Tibial nerve (tissue), 4 donors: ENCODE results near the gene AGXT2.

Experiments
- CTCF ChIP-seq, 5 experiments: fragments of 200-600 bp in 3 of 5; fragments of 450-650 bp in 2 of 5; sonication (generic) in 3 of 5; IDR thresholded peaks; one replicate each; pipeline ENCODE4 v1.5.1; 2016 to 2019; ENCODE audit warnings: antibody characterized with exemption in 5 of 5, mild to moderate bottlenecking in 3 of 5, moderate library complexity in 2 of 5
- EP300 ChIP-seq, 2 donors: sonication (generic); formaldehyde crosslinking; IDR thresholded peaks; one replicate each; pipeline ENCODE4 v1.6.1; 2017; ENCODE audit warnings: antibody characterized with exemption in 2 of 2, mild to moderate bottlenecking in 1 of 2
- POLR2A ChIP-seq, 2 donors: fragments of 450-650 bp; IDR thresholded peaks; one replicate each; pipeline ENCODE4 v1.6.1; 2017; ENCODE audit warnings: antibody characterized with exemption in 2 of 2, mild to moderate bottlenecking in 2 of 2, moderate library complexity in 2 of 2

GRCh38 chr5:35069188-35069587 is 21.4 kb upstream of the AGXT2 start:
- TF ChIP-seq POLR2A (IDR thresholded peaks at IDR 0.05) (no peak), CTCF (IDR thresholded peaks at IDR 0.05) (no peak), EP300 (IDR thresholded peaks at IDR 0.05) (no peak)
